Measurements from ENCODE around the gene KPNA5.

DNA sequence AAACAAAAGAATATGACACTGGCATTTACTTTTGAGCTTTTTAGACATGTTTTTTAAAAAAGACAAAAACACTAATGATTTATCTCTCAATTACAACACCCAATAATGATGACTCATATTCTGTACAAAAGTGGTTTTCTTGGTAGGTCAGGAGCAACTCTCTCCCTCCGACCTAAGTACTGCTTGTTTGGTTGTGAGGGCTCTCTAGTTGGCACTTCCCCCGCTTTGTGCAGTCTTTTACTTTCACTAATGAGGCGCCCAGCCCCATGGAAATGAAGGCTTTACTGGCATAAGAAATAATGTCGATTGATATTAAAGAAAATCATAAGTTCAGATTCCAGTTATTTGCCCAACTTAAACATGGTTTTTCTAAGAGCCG, 1.3 kb downstream of the KPNA5 start:
- TF ChIP-seq, protein P1, sequence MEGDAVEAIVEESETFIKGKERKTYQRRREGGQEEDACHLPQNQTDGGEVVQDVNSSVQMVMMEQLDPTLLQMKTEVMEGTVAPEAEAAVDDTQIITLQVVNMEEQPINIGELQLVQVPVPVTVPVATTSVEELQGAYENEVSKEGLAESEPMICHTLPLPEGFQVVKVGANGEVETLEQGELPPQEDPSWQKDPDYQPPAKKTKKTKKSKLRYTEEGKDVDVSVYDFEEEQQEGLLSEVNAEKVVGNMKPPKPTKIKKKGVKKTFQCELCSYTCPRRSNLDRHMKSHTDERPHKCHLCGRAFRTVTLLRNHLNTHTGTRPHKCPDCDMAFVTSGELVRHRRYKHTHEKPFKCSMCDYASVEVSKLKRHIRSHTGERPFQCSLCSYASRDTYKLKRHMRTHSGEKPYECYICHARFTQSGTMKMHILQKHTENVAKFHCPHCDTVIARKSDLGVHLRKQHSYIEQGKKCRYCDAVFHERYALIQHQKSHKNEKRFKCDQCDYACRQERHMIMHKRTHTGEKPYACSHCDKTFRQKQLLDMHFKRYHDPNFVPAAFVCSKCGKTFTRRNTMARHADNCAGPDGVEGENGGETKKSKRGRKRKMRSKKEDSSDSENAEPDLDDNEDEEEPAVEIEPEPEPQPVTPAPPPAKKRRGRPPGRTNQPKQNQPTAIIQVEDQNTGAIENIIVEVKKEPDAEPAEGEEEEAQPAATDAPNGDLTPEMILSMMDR (IDR thresholded peaks at IDR 0.05; ENCODE audit: poor library complexity, severe bottlenecking), result no peak
- TF ChIP-seq MXI1 (conservative IDR thresholded peaks at IDR 0.05; ENCODE audit: poor library complexity, severe bottlenecking), result no peak
- TF ChIP-seq EZH2 (IDR thresholded peaks at IDR 0.05; ENCODE audit: borderline replicate concordance, insufficient read depth, low read length, poor library complexity, severe bottlenecking), result no peak
- no peak for TF ChIP-seq RAD21 (conservative IDR thresholded peaks at IDR 0.05)
- no peak for TF ChIP-seq EP300 (conservative IDR thresholded peaks at IDR 0.05; ENCODE audit: poor library complexity, severe bottlenecking)
- no peak for TF ChIP-seq POLR2AphosphoS5 (IDR thresholded peaks at IDR 0.05)

Data from neural cell (in vitro differentiated cells).